Measurements from ENCODE around the gene LAMB3.
"Not testable (repeated sequence)": the region's sequence is repeated elsewhere in the genome, so short reads cannot be mapped to it uniquely, and the experiment has no call there.

The LAMB3 gene

GRCh38 chr1:209652121-209652735 lies at the start of gene LAMB3:
Gene LAMB3, minus strand, starts transcription at chr1:209652425. Its CDS starts 1,481 bp downstream, at chr1:209650944.
- DNase-seq = no peak

GRCh38 chr1:209700686-209701085 lies 48.5 kb upstream of the LAMB3 start:
- DNase-seq = not testable (repeated sequence)

GRCh38 chr1:209697126-209697525 lies 44.9 kb upstream of the LAMB3 start:
- no peak for DNase-seq

- no peak for DNase-seq
These were observed 44.4 kb upstream of the LAMB3 start for GRCh38 chr1:209696673-209697072.

- DNase-seq = no peak
These were observed 40.7 kb upstream of the LAMB3 start for GRCh38 chr1:209692745-209693504.

GRCh38 chr1:209692296-209692695 lies 40.1 kb upstream of the LAMB3 start:
- DNase-seq = no peak

GRCh38 chr1:209691237-209691636 lies 39.0 kb upstream of the LAMB3 start:
- no peak for DNase-seq

- no peak for DNase-seq
These were observed 37.3 kb upstream of the LAMB3 start for GRCh38 chr1:209689477-209689876.

GRCh38 chr1:209688746-209689234 lies 36.6 kb upstream of the LAMB3 start:
- no peak for DNase-seq

GRCh38 chr1:209686322-209686721 lies 34.1 kb upstream of the LAMB3 start:
- DNase-seq = no peak

GRCh38 chr1:209685821-209686220 lies 33.6 kb upstream of the LAMB3 start:
- no peak for DNase-seq

GRCh38 chr1:209678981-209679539 lies 26.8 kb upstream of the LAMB3 start:
- no peak for DNase-seq

- DNase-seq = no peak
These were observed 23.4 kb upstream of the LAMB3 start for GRCh38 chr1:209675565-209676154.

- DNase-seq = peak; percentile 36
These were observed 22.8 kb upstream of the LAMB3 start, which contains the start of gene G0S2 for GRCh38 chr1:209674957-209675564. Gene G0S2, plus strand, starts transcription at chr1:209675412. Its CDS starts 273 bp downstream, at chr1:209675685.

GRCh38 chr1:209673631-209674417 lies 21.6 kb upstream of the LAMB3 start:
- DNase-seq = no peak

- no peak for DNase-seq
These were observed 20.7 kb upstream of the LAMB3 start for GRCh38 chr1:209672705-209673630.

GRCh38 chr1:209670441-209671082 lies 18.3 kb upstream of the LAMB3 start:
- no peak for DNase-seq

- DNase-seq = no peak
These were observed 15.5 kb upstream of the LAMB3 start for GRCh38 chr1:209667708-209668107.

- DNase-seq = no peak
These were observed 14.9 kb upstream of the LAMB3 start for GRCh38 chr1:209667103-209667502.

- DNase-seq = no peak
These were observed 10.7 kb upstream of the LAMB3 start for GRCh38 chr1:209662879-209663327.

All from NCI-H524 treated with DMSO at 0.1 percent for 48 hours (cell line).